ENCODE data around the gene AMN. TPM values are rescaled to one million over a fixed set of nuclear protein-coding genes. Genes with fewer than 3 reads are reported as not detected.
"Not testable (repeated sequence)": the region's sequence is repeated elsewhere in the genome, so short reads cannot be mapped to it uniquely, and the experiment has no call there.

AMN gene
- total RNA-seq, 1 donor, result 0.43 TPM

- no peak overlapping the region for H3K4me3 ChIP-seq (ENCODE audit: low read depth, low read length)
- no peak for DNase-seq (ENCODE audit: low read depth)
- TF ChIP-seq CTCF (IDR thresholded peaks at IDR 0.05; ENCODE audit: insufficient read depth, low read depth, low read length), result no peak
Measured at GRCh38 chr14:102923925-102924486, 1.5 kb downstream of the AMN start.

- TF ChIP-seq CTCF (IDR thresholded peaks at IDR 0.05; ENCODE audit: insufficient read depth, low read depth, low read length), result no peak
- H3K4me3 ChIP-seq (ENCODE audit: low read depth, low read length), result no peak overlapping the region
- DNase-seq (ENCODE audit: low read depth), result no peak
Measured at GRCh38 chr14:102924632-102925588, 2.4 kb downstream of the AMN start.

- TF ChIP-seq CTCF (IDR thresholded peaks at IDR 0.05; ENCODE audit: insufficient read depth, low read depth, low read length), result no peak
- no peak overlapping the region for H3K4me3 ChIP-seq (ENCODE audit: low read depth, low read length)
- DNase-seq (ENCODE audit: low read depth), result no peak
Measured at GRCh38 chr14:102925646-102926045, 3.2 kb downstream of the AMN start.

- no peak for DNase-seq (ENCODE audit: low read depth)
- no peak for TF ChIP-seq CTCF (IDR thresholded peaks at IDR 0.05; ENCODE audit: insufficient read depth, low read depth, low read length)
- H3K4me3 ChIP-seq (ENCODE audit: low read depth, low read length), result no peak overlapping the region
Measured at GRCh38 chr14:102926104-102926503, 3.6 kb downstream of the AMN start.

GRCh38 chr14:102926840-102927239 lies 4.4 kb downstream of the AMN start:
- not testable (repeated sequence) for DNase-seq (ENCODE audit: low read depth); H3K4me3 ChIP-seq (ENCODE audit: low read depth, low read length)

GRCh38 chr14:102927346-102927877 lies 4.9 kb downstream of the AMN start:
- no peak overlapping the region for H3K4me3 ChIP-seq (ENCODE audit: low read depth, low read length)
- TF ChIP-seq CTCF (IDR thresholded peaks at IDR 0.05; ENCODE audit: insufficient read depth, low read depth, low read length), result no peak
- no peak for DNase-seq (ENCODE audit: low read depth)

- H3K4me3 ChIP-seq (ENCODE audit: low read depth, low read length), result peak overlapping the region; percentile 59
- DNase-seq (ENCODE audit: low read depth), result no peak
- TF ChIP-seq CTCF (IDR thresholded peaks at IDR 0.05; ENCODE audit: insufficient read depth, low read depth, low read length), result no peak
Measured at GRCh38 chr14:102927878-102928411, 5.5 kb downstream of the AMN start.
